Adrenal gland (tissue), 12 donors: ENCODE results near the gene PPP2R5C. TPM values are rescaled to one million over a fixed set of nuclear protein-coding genes. Genes with fewer than 3 reads are reported as not detected.
A peak's percentile ranks its signal among the peaks of the same experiment; 100 is the strongest.

Experiments used
- DNase-seq, 7 donors: peaks; one replicate each; pipeline ENCODE4 v3.0.0-alpha.2; 2019 to 2020
- H3K27ac ChIP-seq, 5 donors: fragments of 200-600 bp; sonication (generic) in 4 of 5; 1 replicate in 3 of 5; 2 replicates in 2 of 5; pipeline versions ENCODE4 v1.5.1 to v1.8.0; 2016 to 2020; ENCODE audit warnings: mild to moderate bottlenecking in 1 of 5
- H3K27me3 ChIP-seq: fragments of 200-600 bp; 2 replicates; pipeline ENCODE4 v1.8.0; 2021
- H3K36me3 ChIP-seq, 2 donors: fragments of 200-600 bp; replicated peaks in 1 of 2; 1 replicate in 1 of 2; 2 replicates in 1 of 2; pipeline versions ENCODE4 v1.5.1 to v1.8.0; 2018 to 2022
- H3K4me1 ChIP-seq, 2 donors: fragments of 200-600 bp; replicated peaks in 1 of 2; 1 replicate in 1 of 2; 2 replicates in 1 of 2; pipeline versions ENCODE4 v1.5.1 to v1.8.0; 2018 to 2021
- H3K4me3 ChIP-seq, 4 donors: fragments of 200-600 bp; sonication (generic) in 3 of 4; one replicate each; pipeline ENCODE4 v1.5.1; 2016 to 2018
- H3K9me3 ChIP-seq, 3 donors: fragments of 200-600 bp; sonication (generic) in 1 of 3; replicated peaks in 1 of 3; 1 replicate in 2 of 3; 2 replicates in 1 of 3; pipeline versions ENCODE4 v1.5.1 to v1.8.0; 2016 to 2021
- CTCF ChIP-seq, 6 experiments: fragments of 450-650 bp in 4 of 6; fragments of 200-600 bp in 2 of 6; sonication (generic) in 1 of 6; IDR thresholded peaks; 1 replicate in 5 of 6; 2 replicates in 1 of 6; pipeline versions ENCODE4 v1.5.1 to v1.8.0; 2016 to 2021; ENCODE audit warnings: antibody characterized with exemption in 6 of 6, mild to moderate bottlenecking in 2 of 6, moderate library complexity in 1 of 6
- POLR2A ChIP-seq, 2 donors: fragments of 450-650 bp; IDR thresholded peaks; one replicate each; pipeline ENCODE4 v1.6.1; 2017; ENCODE audit warnings: antibody characterized with exemption in 2 of 2, mild to moderate bottlenecking in 2 of 2, moderate library complexity in 1 of 2
- WGBS, 4 donors: extraction: QIAGEN DNeasy Blood & Tissue Kit in 2 of 4; methylation state at CpG; one replicate each; pipeline versions ENCODE4 v1.1.5 to v1.1.7; 2013 to 2017; 5-methylcytosine and 5-hydroxymethylcytosine counted together
- intact Hi-C, 2 donors: fragments of 100-400 bp; cut with DNase I; formaldehyde crosslinking; loops; one replicate each; pipeline versions ENCODE4 v1.14.1 to v1.15.0; 2022 to 2023
- polyA plus RNA-seq, 3 donors: library from polyadenylated mRNA; stranded (reverse); fragments of 200-250 nt in 2 of 3; fragments of 350-450 nt in 1 of 3; fragmentation: Illumina TruSeq in 1 of 3; extraction: RNeasy Lipid Tissue Mini Kit (QIAGEN cat#74804) in 1 of 3; gene quantifications; one replicate each; pipeline ENCODE4 v1.2.3, GENCODE V29; 2013 to 2014
- total RNA-seq, 9 donors: library from RNA; depleted of rRNA in 4 of 9; stranded (reverse); fragments of >200 nt in 4 of 9; fragments of 120-200 nt in 1 of 9; fragmentation: NEBNext Ultra II Directional in 1 of 9; extraction: Animal tissue kit (Norgen Biotek cat#: 25700) in 1 of 9; gene quantifications; one replicate each; pipeline versions ENCODE4 v1.1.0 to v1.2.4, GENCODE V29; 2013 to 2023
- donor health status: healthy with polysubstance abuse.
- donor health status: Bipolar disorder and iron deficiency.
- donor health status: DM: yes; HTN: yes; CAD: no.
- donor health status: DM: no; HTN: no; CAD: no.
- donor health status: DM: no; HTN: no; CAD: no.
- donor health status: DM: yes; HTN: yes; CAD: no.

The PPP2R5C gene
- total and polyA plus RNA-seq, 12 donors, result 66.5 to 216 (median 134) TPM

- H3K4me1 ChIP-seq, result peaks cover 24 to 37% of the 10 kb centered on the region in 2 donors
- DNase-seq, result no peak
- no peaks in the 10 kb centered on the region for H3K9me3 ChIP-seq
- no peak overlapping the region for H3K4me3 ChIP-seq
- H3K36me3 ChIP-seq, result no peaks in the 10 kb centered on the region
- peak overlapping the region in 1 of 5 donors; percentile 99 for H3K27ac ChIP-seq
- 48 to 68% (median 62%) methylated on average over 11 of the region's 11 CpGs for WGBS, 4 donors
- no peaks in the 10 kb centered on the region for H3K27me3 ChIP-seq
- TF ChIP-seq CTCF (IDR thresholded peaks at IDR 0.05) (no peak), POLR2A (IDR thresholded peaks at IDR 0.05) (no peak)
- intact Hi-C loops, result no loop called here
These were observed 46.6 kb downstream of the PPP2R5C start for GRCh38 chr14:101808020-101808641.

GRCh38 chr14:101808894-101809670, 47.6 kb downstream of the PPP2R5C start:
- Histone ChIP-seq H3K27me3 (no peaks in the 10 kb centered on the region), H3K4me3 (peak overlapping the region in 2 of 4 donors; percentile 33 to 79), H3K27ac (peak overlapping the region; percentile 95 to 99 (median 98)), H3K4me1 (peaks cover 29 to 46% of the 10 kb centered on the region in 2 donors), H3K36me3 (no peaks in the 10 kb centered on the region), H3K9me3 (no peaks in the 10 kb centered on the region)
- no peak for DNase-seq
- no peak for TF ChIP-seq POLR2A (IDR thresholded peaks at IDR 0.05)
- TF ChIP-seq CTCF (IDR thresholded peaks at IDR 0.05), result no peak
- intact Hi-C loops, result no loop called here
- 34 to 42% (median 40%) methylated on average over 6 of the region's 6 CpGs for WGBS, 4 donors

GRCh38 chr14:101809671-101810514, 48.4 kb downstream of the PPP2R5C start:
- H3K36me3 ChIP-seq, result peaks cover 0 to 5% of the 10 kb centered on the region in 2 donors
- intact Hi-C loops, result no loop called here
- peaks cover 29 to 50% of the 10 kb centered on the region in 2 donors for H3K4me1 ChIP-seq
- peak; percentile 89 to 97 (median 92) for DNase-seq
- peak overlapping the region; percentile 95 to 99 (median 98) for H3K27ac ChIP-seq
- H3K4me3 ChIP-seq, result peak overlapping the region in 3 of 4 donors; percentile 6 to 79 (median 33)
- H3K27me3 ChIP-seq, result no peaks in the 10 kb centered on the region
- no peaks in the 10 kb centered on the region for H3K9me3 ChIP-seq
- TF ChIP-seq POLR2A (IDR thresholded peaks at IDR 0.05) (peak; percentile 64 to 87), CTCF (IDR thresholded peaks at IDR 0.05) (no peak)
- WGBS, 4 donors, result 0 to 1% (median 1%) methylated on average over 21 to 23 of the region's 23 CpGs
